GM20431 (cell line): ENCODE results near the gene IL12B.

Source experiments
- in situ Hi-C: fragments of 300-500 bp; cut with MseI, MboI; formaldehyde crosslinking; loops from one replicate; pipeline ENCODE4 v1.15.0; 2020; ENCODE audit warnings: low sequenced_read_pairs; ENCODE audit not compliant: unreplicated experiment

The IL12B gene

GRCh38 chr5:159336586-159336985 is 6.3 kb upstream of the IL12B start:
- in situ Hi-C loops = no loop called here

GRCh38 chr5:159333545-159333925 is 3.2 kb upstream of the IL12B start:
- in situ Hi-C loops = no loop called here

GRCh38 chr5:159332800-159333544 is 2.7 kb upstream of the IL12B start:
- in situ Hi-C loops = no loop called here

GRCh38 chr5:159331093-159331973 is 1.0 kb upstream of the IL12B start:
- in situ Hi-C loops = no loop called here

GRCh38 chr5:159324986-159325385 is 5.3 kb downstream of the IL12B start:
- in situ Hi-C loops = no loop called here

GRCh38 chr5:159324102-159324755 is 6.1 kb downstream of the IL12B start:
- in situ Hi-C loops = no loop called here

GRCh38 chr5:159322180-159322579 is 8.1 kb downstream of the IL12B start:
- in situ Hi-C loops = no loop called here

GRCh38 chr5:159319832-159320231 is 10.5 kb downstream of the IL12B start:
- in situ Hi-C loops = no loop called here

- in situ Hi-C loops = no loop called here
Observed at GRCh38 chr5:159319363-159319762, 10.9 kb downstream of the IL12B start.

- in situ Hi-C loops = no loop called here
Observed at GRCh38 chr5:159318448-159318847, 11.8 kb downstream of the IL12B start.

- in situ Hi-C loops = no loop called here
Observed at GRCh38 chr5:159317849-159318248, 12.4 kb downstream of the IL12B start.

- in situ Hi-C loops = no loop called here
Observed at GRCh38 chr5:159316519-159317383, 13.5 kb downstream of the IL12B start.

- in situ Hi-C loops = no loop called here
Observed at GRCh38 chr5:159313197-159313596, 17.1 kb downstream of the IL12B start.

- in situ Hi-C loops = no loop called here
Observed at GRCh38 chr5:159311063-159311462, 19.2 kb downstream of the IL12B start.

- in situ Hi-C loops = no loop called here
Observed at GRCh38 chr5:159310511-159310910, 19.8 kb downstream of the IL12B start.

- in situ Hi-C loops = no loop called here
Observed at GRCh38 chr5:159309689-159310433, 20.4 kb downstream of the IL12B start.

GRCh38 chr5:159304961-159305595 is 25.2 kb downstream of the IL12B start:
- in situ Hi-C loops = no loop called here

- in situ Hi-C loops = no loop called here
Observed at GRCh38 chr5:159303286-159303685, 27.0 kb downstream of the IL12B start.
